Measurements from ENCODE around the gene GALNT9.

GRCh38 chr12:132363661-132364347, 34.4 kb upstream of the GALNT9 start:
- TF ChIP-seq CTCF (IDR thresholded peaks at IDR 0.05): no peak
- TF ChIP-seq ZFX (IDR thresholded peaks at IDR 0.05; ENCODE audit: borderline replicate concordance): no peak

Data from 22Rv1 (cell line).